Fibroblast of pulmonary artery (primary cell): ENCODE results near the gene TFAP2A.
A peak's percentile ranks its signal among the peaks of the same experiment; 100 is the strongest.

ENCODE experiments used
- DNase-seq: peaks from one replicate; pipeline ENCODE4 v3.0.0-alpha.2; 2010; ENCODE audit warnings: low read depth
- H3K4me3 ChIP-seq: replicated peaks from 2 replicates; pipeline ENCODE4 v1.5.1; 2011; ENCODE audit warnings: low read depth, mild to moderate bottlenecking, control low read depth, low read length, moderate library complexity
- CTCF ChIP-seq: IDR thresholded peaks from 2 replicates; pipeline ENCODE4 v1.5.1; 2011; ENCODE audit warnings: mild to moderate bottlenecking, control low read depth, low read length, inconsistent platforms; ENCODE audit errors: missing control alignments

The TFAP2A gene

GRCh38 chr6:10382322-10382721 is 32.6 kb downstream of the TFAP2A start:
- no peak for TF ChIP-seq CTCF
- DNase-seq = no peak
- no peak overlapping the region for H3K4me3 ChIP-seq

DNA sequence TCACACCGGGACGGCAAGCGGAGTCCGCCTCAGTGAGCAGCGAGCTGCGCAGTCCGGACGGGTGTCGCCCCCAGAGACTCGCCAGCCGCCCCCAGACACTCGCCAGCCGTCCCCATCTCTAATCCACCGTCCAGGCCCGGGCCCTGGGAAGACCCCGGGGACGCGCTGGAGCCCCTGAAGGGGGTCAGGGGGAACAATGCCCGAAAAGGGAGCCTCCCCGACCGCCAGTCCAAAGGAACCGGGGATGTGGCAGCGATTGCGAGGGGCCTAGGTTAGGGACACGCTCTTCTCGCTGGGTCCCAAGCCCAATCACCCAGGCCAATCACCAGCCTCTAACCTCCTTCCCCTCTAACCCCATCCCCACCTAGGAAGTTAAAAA is 33.1 kb downstream of the TFAP2A start:
- no peak for DNase-seq
- no peak overlapping the region for H3K4me3 ChIP-seq
- TF ChIP-seq CTCF = no peak

DNA sequence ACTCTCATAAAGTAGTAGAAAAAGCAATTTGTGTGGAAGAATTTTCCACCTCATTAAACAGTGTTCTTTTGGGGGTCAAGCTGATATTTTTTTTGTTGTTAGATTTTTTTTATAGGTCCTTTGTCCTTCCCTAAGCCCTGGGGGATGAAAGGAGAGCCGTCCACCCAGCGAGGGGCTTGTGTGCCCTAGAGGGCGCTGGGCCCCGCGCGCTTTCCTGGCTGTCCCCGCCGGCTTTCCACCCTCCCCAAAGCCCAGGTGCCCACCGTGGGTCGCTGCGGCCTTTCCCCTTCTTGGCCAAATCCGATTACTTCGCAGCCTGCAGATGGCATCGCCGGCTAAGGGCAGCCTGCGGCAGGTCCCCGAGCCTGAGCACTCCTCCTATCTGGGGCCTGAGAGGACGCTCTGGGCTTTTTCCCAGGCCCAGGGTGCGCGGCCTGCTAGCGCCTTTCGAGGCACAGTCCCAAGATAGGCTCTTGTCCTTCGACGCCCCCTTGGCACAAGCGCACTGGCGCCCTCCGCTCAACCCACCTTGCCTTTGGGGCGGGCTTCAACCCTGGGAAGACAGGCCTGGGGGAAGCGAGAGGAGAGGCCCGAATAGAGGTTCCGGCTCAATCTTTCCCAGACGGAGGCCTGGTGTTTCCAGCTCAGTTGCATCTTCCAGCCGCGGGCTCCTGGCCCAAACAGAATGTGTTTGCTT is 33.6 kb downstream of the TFAP2A start:
- TF ChIP-seq CTCF = no peak
- no peak for DNase-seq
- H3K4me3 ChIP-seq = no peak overlapping the region

DNA sequence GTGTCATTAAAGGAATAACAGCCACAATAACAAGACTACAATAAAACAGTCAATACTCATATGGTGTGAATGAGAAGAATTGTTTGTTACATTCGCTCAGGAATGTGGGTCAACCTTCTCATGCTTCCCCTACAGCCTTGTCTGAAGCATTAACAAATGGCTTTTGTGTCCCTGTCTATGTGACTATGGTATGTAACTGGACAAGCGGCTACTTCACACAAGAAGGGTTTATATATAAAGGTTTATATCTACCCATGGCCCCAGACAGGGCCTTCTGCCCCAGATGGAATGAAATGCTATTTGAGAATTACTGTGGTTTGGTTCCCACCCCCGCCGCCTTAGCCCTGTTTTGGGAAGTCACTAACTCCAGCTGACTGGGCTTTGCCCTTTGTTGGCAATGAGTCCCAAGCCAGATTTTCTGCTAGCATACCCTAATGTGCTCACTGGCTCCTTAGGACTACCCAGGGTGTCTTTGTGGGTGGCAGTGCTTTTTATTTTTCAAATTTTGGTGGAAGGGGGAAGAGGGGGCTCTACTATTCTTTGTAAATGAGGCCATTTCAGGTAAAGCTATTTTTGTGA is 39.4 kb downstream of the TFAP2A start:
- TF ChIP-seq CTCF = no peak
- no peak overlapping the region for H3K4me3 ChIP-seq
- no peak for DNase-seq

GRCh38 chr6:10373642-10374359 is 41.1 kb downstream of the TFAP2A start:
- H3K4me3 ChIP-seq = no peak overlapping the region
- DNase-seq = no peak

GRCh38 chr6:10369896-10370295 is 45.0 kb downstream of the TFAP2A start:
- no peak overlapping the region for H3K4me3 ChIP-seq
- no peak for TF ChIP-seq CTCF
- DNase-seq = peak; percentile 6

More at GRCh38 chr6:10373642-10374359, 41.1 kb downstream of the TFAP2A start:
- no peak for TF ChIP-seq CTCF
